Endodermal cell (in vitro differentiated cells): ENCODE measurements around the gene CABP4. TPM values are rescaled to one million over a fixed set of nuclear protein-coding genes. Genes with fewer than 3 reads are reported as not detected.

ENCODE experiments used
- DNase-seq: peaks from one replicate; pipeline ENCODE4 v3.0.0-alpha.2; 2017
- H3K27ac ChIP-seq: 2 replicates; pipeline ENCODE4 v1.5.1; 2013; ENCODE audit warnings: mild to moderate bottlenecking, low read depth, low read length, moderate library complexity
- H3K27me3 ChIP-seq: 2 replicates; pipeline ENCODE4 v1.6.1; 2013; ENCODE audit warnings: mild to moderate bottlenecking, low read length, moderate library complexity; ENCODE audit not compliant: insufficient read depth, control insufficient read depth, poor library complexity, severe bottlenecking
- H3K36me3 ChIP-seq: 2 replicates; pipeline ENCODE4 v1.7.0; 2013; ENCODE audit warnings: mild to moderate bottlenecking, low read length, moderate library complexity; ENCODE audit not compliant: control insufficient read depth, insufficient read depth
- H3K4me1 ChIP-seq: one replicate; pipeline ENCODE4 v1.7.0; 2013; ENCODE audit warnings: low read length; ENCODE audit not compliant: control insufficient read depth, insufficient read depth
- H3K4me3 ChIP-seq: 2 replicates; pipeline ENCODE4 v1.5.1; 2013; ENCODE audit warnings: mild to moderate bottlenecking, low read length, moderate library complexity
- H3K9ac ChIP-seq: 2 replicates; pipeline ENCODE4 v1.6.1; 2013; ENCODE audit warnings: mild to moderate bottlenecking, low read length, moderate library complexity; ENCODE audit not compliant: poor library complexity, severe bottlenecking; ENCODE audit errors: extremely low read depth
- H3K9me3 ChIP-seq: 2 replicates; pipeline ENCODE4 v1.6.1; 2013; ENCODE audit warnings: mild to moderate bottlenecking, low read length, moderate library complexity; ENCODE audit not compliant: control insufficient read depth
- H3K27ac Mint-ChIP-seq: 2 replicates; pipeline ENCODE4 v1.8.0; 2020; ENCODE audit warnings: mixed read lengths
- H3K27me3 Mint-ChIP-seq: 2 replicates; pipeline ENCODE4 v1.8.0; 2021; ENCODE audit warnings: mild to moderate bottlenecking, mixed read lengths; ENCODE audit not compliant: insufficient read depth
- H3K36me3 Mint-ChIP-seq: 2 replicates; pipeline ENCODE4 v1.8.0; 2020; ENCODE audit warnings: low read depth, mixed read lengths
- H3K4me1 Mint-ChIP-seq: 2 replicates; pipeline ENCODE4 v1.8.0; 2020; ENCODE audit warnings: mixed read lengths
- H3K4me3 Mint-ChIP-seq: 2 replicates; pipeline ENCODE4 v1.8.0; 2020; ENCODE audit warnings: mild to moderate bottlenecking, moderate library complexity, mixed read lengths
- H3K9me3 Mint-ChIP-seq: 2 replicates; pipeline ENCODE4 v1.8.0; 2020; ENCODE audit warnings: mild to moderate bottlenecking, mixed read lengths
- CTCF ChIP-seq: fragments of 200-600 bp; sonication (generic); conservative IDR thresholded peaks from 2 replicates; pipeline ENCODE4 v1.5.0; 2021; ENCODE audit warnings: antibody characterized with exemption, mild to moderate bottlenecking
- WGBS, 2 experiments: methylation state at CpG; one replicate each; pipeline versions ENCODE4 v1.1.5 to v1.1.7; 2013; ENCODE audit warnings: missing lambda C conversion rate in 2 of 2, mixed read lengths in 1 of 2; ENCODE audit not compliant: insufficient coverage in 1 of 2, insufficient read length in 1 of 2; 5-methylcytosine and 5-hydroxymethylcytosine counted together
- total RNA-seq, 2 donors: library from RNA; stranded (reverse); fragmentation: NEBNext Ultra II Directional in 1 of 2; extraction: Animal tissue kit (Norgen Biotek cat#: 25700) in 1 of 2; gene quantifications; 2 replicates in 1 of 2; 3 replicates in 1 of 2; pipeline ENCODE4 v1.2.1, GENCODE V29; 2021

The CABP4 gene
- total RNA-seq, 2 donors from 2014 or later = not detected

- H3K36me3 ChIP-seq = peaks cover 41% of the 10 kb centered on the region
- H3K9me3 Mint-ChIP-seq = no peaks in the 10 kb centered on the region
- TF ChIP-seq CTCF = no peak
- no peaks in the 10 kb centered on the region for H3K4me1 ChIP-seq
- no peak overlapping the region for H3K4me3 Mint-ChIP-seq
- H3K4me1 Mint-ChIP-seq = peaks cover 3% of the 10 kb centered on the region
- WGBS, 2 experiments = 94 to 98% methylated on average over 13 to 23 of the region's 23 CpGs
- no peaks in the 10 kb centered on the region for H3K27me3 ChIP-seq
- DNase-seq = no peak
- no peaks in the 10 kb centered on the region for H3K27me3 Mint-ChIP-seq
- peaks cover 31% of the 10 kb centered on the region for H3K36me3 Mint-ChIP-seq
- H3K9ac ChIP-seq = no peak overlapping the region
- no peak overlapping the region for H3K27ac ChIP-seq
- no peak overlapping the region for H3K27ac Mint-ChIP-seq
- H3K4me3 ChIP-seq = no peak overlapping the region
- no peaks in the 10 kb centered on the region for H3K9me3 ChIP-seq
Observed at GRCh38 chr11:67434395-67434881, 20.7 kb upstream of the CABP4 start.

GRCh38 chr11:67435031-67435726, 20.0 kb upstream of the CABP4 start:
- 93% methylated on average over 9 to 26 of the region's 26 CpGs for WGBS, 2 experiments
- no peak overlapping the region for H3K4me3 Mint-ChIP-seq
- TF ChIP-seq CTCF = no peak
- Histone ChIP-seq H3K27ac (no peak overlapping the region), H3K4me3 (no peak overlapping the region), H3K36me3 (peaks cover 46% of the 10 kb centered on the region), H3K4me1 (no peaks in the 10 kb centered on the region), H3K9me3 (no peaks in the 10 kb centered on the region), H3K27me3 (no peaks in the 10 kb centered on the region), H3K9ac (no peak overlapping the region)
- H3K4me1 Mint-ChIP-seq = peaks cover 3% of the 10 kb centered on the region
- peaks cover 36% of the 10 kb centered on the region for H3K36me3 Mint-ChIP-seq
- H3K27ac Mint-ChIP-seq = peak overlapping the region; percentile 64
- H3K9me3 Mint-ChIP-seq = no peaks in the 10 kb centered on the region
- no peak for DNase-seq
- H3K27me3 Mint-ChIP-seq = no peaks in the 10 kb centered on the region

- Mint-ChIP-seq H3K9me3 (no peaks in the 10 kb centered on the region), H3K4me1 (peaks cover 3% of the 10 kb centered on the region), H3K36me3 (peaks cover 36% of the 10 kb centered on the region), H3K27me3 (no peaks in the 10 kb centered on the region), H3K27ac (peak overlapping the region; percentile 64), H3K4me3 (no peak overlapping the region)
- no peaks in the 10 kb centered on the region for H3K4me1 ChIP-seq
- H3K9ac ChIP-seq = no peak overlapping the region
- no peak for TF ChIP-seq CTCF
- no peaks in the 10 kb centered on the region for H3K27me3 ChIP-seq
- H3K36me3 ChIP-seq = peaks cover 46% of the 10 kb centered on the region
- no peaks in the 10 kb centered on the region for H3K9me3 ChIP-seq
- H3K27ac ChIP-seq = no peak overlapping the region
- no peak overlapping the region for H3K4me3 ChIP-seq
- no peak for DNase-seq
- WGBS, 2 experiments = 89 to 93% methylated on average over 27 to 38 of the region's 38 CpGs
Observed at GRCh38 chr11:67435727-67436458, 19.3 kb upstream of the CABP4 start.
